ENCODE results near the gene SUN1. TPM values are rescaled to one million over a fixed set of nuclear protein-coding genes. Genes with fewer than 3 reads are reported as not detected.

Gene SUN1
- 10 to 100 TPM; 71.3 to 74.6 TPM for total RNA-seq

GRCh38 chr7:832167-832967 is at the start of gene SUN1:
SUN1 (plus strand) TSS chr7:832476; CDS start chr7:832525, 49 bp downstream.
- intact Hi-C loops (cut with DNase I, micrococcal nuclease): loop anchor here (1.0 to 5.0 kb wide), 7 partner anchors 12 to 470 kb away; partner anchors contain the start of gene GET4 (in 1 of the 2)
- Mint-ChIP-seq H3K36me3 (ENCODE audit: low read depth) (peaks cover 10% of the 10 kb centered on the region), H3K27ac (peak within 1 kb of the TSS; percentile 98), H3K27me3 (no peaks in the 10 kb centered on the region), H3K4me1 (peaks cover 61% of the 10 kb centered on the region), H3K9me3 (ENCODE audit: low read depth) (no peaks in the 10 kb centered on the region), H3K4me3 (peak within 1 kb of the TSS; percentile 63)
- CTCF ChIA-PET: interaction anchor here (0.6 to 3.0 kb wide), 8 partner anchors 13 to 78 kb away, joined by 3 to 15 read pairs (median 4); no protein-coding TSS in a partner anchor
- POLR2A ChIA-PET: interaction anchor here (0.8 to 1.5 kb wide), 4 partner anchors 11 to 43 kb away, joined by 3 to 12 read pairs (median 3); no protein-coding TSS in a partner anchor
- peak; percentile 72 for ATAC-seq
- peak; percentile 84 for DNase-seq

GRCh38 chr7:782718-783449 is 49.4 kb upstream of the SUN1 start:
- no peak overlapping the region for H3K27ac Mint-ChIP-seq
- intact Hi-C loops (cut with DNase I, micrococcal nuclease): no loop called here
- peaks cover 35% of the 10 kb centered on the region for H3K36me3 Mint-ChIP-seq (ENCODE audit: low read depth)
- no peaks in the 10 kb centered on the region for H3K9me3 Mint-ChIP-seq (ENCODE audit: low read depth)
- no peaks in the 10 kb centered on the region for H3K27me3 Mint-ChIP-seq
- DNase-seq (no peak), ATAC-seq (no peak)
- no peaks in the 10 kb centered on the region for H3K4me1 Mint-ChIP-seq
- H3K4me3 Mint-ChIP-seq: no peak overlapping the region
- CTCF ChIA-PET: interaction anchor here (1.3 kb wide), 1 partner anchor 461 kb away, joined by 3 read pairs; no protein-coding TSS in a partner anchor
- POLR2A ChIA-PET: no interaction called here

- ChIA-PET POLR2A (no interaction called here), CTCF (interaction anchor here (0.6 to 1.3 kb wide), 3 partner anchors 34 to 462 kb away, joined by 3 read pairs; no protein-coding TSS in a partner anchor)
- no peaks in the 10 kb centered on the region for H3K9me3 Mint-ChIP-seq (ENCODE audit: low read depth)
- H3K27ac Mint-ChIP-seq: no peak overlapping the region
- no peak overlapping the region for H3K4me3 Mint-ChIP-seq
- no peaks in the 10 kb centered on the region for H3K4me1 Mint-ChIP-seq
- intact Hi-C loops (cut with DNase I, micrococcal nuclease): no loop called here
- no peak for ATAC-seq
- no peaks in the 10 kb centered on the region for H3K27me3 Mint-ChIP-seq
- no peak for DNase-seq
- peaks cover 43% of the 10 kb centered on the region for H3K36me3 Mint-ChIP-seq (ENCODE audit: low read depth)
Observed at GRCh38 chr7:783556-784490, 48.5 kb upstream of the SUN1 start.

- peaks cover 50% of the 10 kb centered on the region for H3K36me3 Mint-ChIP-seq (ENCODE audit: low read depth)
- ATAC-seq (no peak), DNase-seq (no peak)
- no peak overlapping the region for H3K4me3 Mint-ChIP-seq
- intact Hi-C loops (cut with DNase I, micrococcal nuclease): no loop called here
- CTCF ChIA-PET: no interaction called here
- POLR2A ChIA-PET: no interaction called here
- H3K9me3 Mint-ChIP-seq (ENCODE audit: low read depth): no peaks in the 10 kb centered on the region
- H3K27me3 Mint-ChIP-seq: no peaks in the 10 kb centered on the region
- no peak overlapping the region for H3K27ac Mint-ChIP-seq
- H3K4me1 Mint-ChIP-seq: no peaks in the 10 kb centered on the region
Observed at GRCh38 chr7:784971-785370, 47.3 kb upstream of the SUN1 start.

GRCh38 chr7:785416-785815 is 46.9 kb upstream of the SUN1 start:
- intact Hi-C loops (cut with DNase I, micrococcal nuclease): no loop called here
- ATAC-seq: no peak
- H3K4me1 Mint-ChIP-seq: no peaks in the 10 kb centered on the region
- POLR2A ChIA-PET: no interaction called here
- no peak for DNase-seq
- H3K9me3 Mint-ChIP-seq (ENCODE audit: low read depth): no peaks in the 10 kb centered on the region
- H3K36me3 Mint-ChIP-seq (ENCODE audit: low read depth): peaks cover 50% of the 10 kb centered on the region
- no peaks in the 10 kb centered on the region for H3K27me3 Mint-ChIP-seq
- no peak overlapping the region for H3K4me3 Mint-ChIP-seq
- no peak overlapping the region for H3K27ac Mint-ChIP-seq
- CTCF ChIA-PET: interaction anchor here (1.3 kb wide), 1 partner anchor 88 kb away, joined by 7 read pairs; no protein-coding TSS in a partner anchor

GRCh38 chr7:786472-787255 is 45.6 kb upstream of the SUN1 start:
- Mint-ChIP-seq H3K4me3 (no peak overlapping the region), H3K27ac (no peak overlapping the region), H3K9me3 (ENCODE audit: low read depth) (no peaks in the 10 kb centered on the region), H3K27me3 (no peaks in the 10 kb centered on the region), H3K4me1 (no peaks in the 10 kb centered on the region), H3K36me3 (ENCODE audit: low read depth) (peaks cover 45% of the 10 kb centered on the region)
- CTCF ChIA-PET: interaction anchor here (0.7 to 2.1 kb wide), 5 partner anchors 24 to 88 kb away, joined by 3 to 9 read pairs (median 5); no protein-coding TSS in a partner anchor
- POLR2A ChIA-PET: no interaction called here
- DNase-seq: peak; percentile 84
- ATAC-seq: peak; percentile 91
- intact Hi-C loops (cut with DNase I, micrococcal nuclease): loop anchor here (1.0 to 2.0 kb wide), 4 partner anchors 30 to 168 kb away; partner anchors contain the start of genes ADAP1 (in 1 of the 2) and SUN1 (in 1 of the 2)

GRCh38 chr7:787332-788240 is 44.7 kb upstream of the SUN1 start:
- no peaks in the 10 kb centered on the region for H3K9me3 Mint-ChIP-seq (ENCODE audit: low read depth)
- no peak overlapping the region for H3K27ac Mint-ChIP-seq
- POLR2A ChIA-PET: no interaction called here
- ATAC-seq (no peak), DNase-seq (no peak)
- no peaks in the 10 kb centered on the region for H3K4me1 Mint-ChIP-seq
- H3K36me3 Mint-ChIP-seq (ENCODE audit: low read depth): peaks cover 38% of the 10 kb centered on the region
- H3K27me3 Mint-ChIP-seq: no peaks in the 10 kb centered on the region
- CTCF ChIA-PET: interaction anchor here (0.6 to 2.1 kb wide), 2 partner anchors 86 to 519 kb away, joined by 3 to 9 read pairs; no protein-coding TSS in a partner anchor
- intact Hi-C loops (cut with DNase I, micrococcal nuclease): loop anchor here in 1 of 2 experiments (2.0 kb wide), 1 partner anchor 167 kb away; the partner anchor contains the start of gene ADAP1
- H3K4me3 Mint-ChIP-seq: no peak overlapping the region

GRCh38 chr7:791519-791918 is 40.8 kb upstream of the SUN1 start:
- intact Hi-C loops (cut with DNase I, micrococcal nuclease): no loop called here
- DNase-seq: no peak
- ChIA-PET POLR2A (no interaction called here), CTCF (interaction anchor here (0.6 to 2.9 kb wide), 4 partner anchors 37 to 470 kb away, joined by 3 to 15 read pairs (median 3); no protein-coding TSS in a partner anchor)
- no peaks in the 10 kb centered on the region for H3K4me1 Mint-ChIP-seq
- H3K27ac Mint-ChIP-seq: no peak overlapping the region
- no peaks in the 10 kb centered on the region for H3K9me3 Mint-ChIP-seq (ENCODE audit: low read depth)
- peaks cover 20% of the 10 kb centered on the region for H3K36me3 Mint-ChIP-seq (ENCODE audit: low read depth)
- no peaks in the 10 kb centered on the region for H3K27me3 Mint-ChIP-seq
- no peak overlapping the region for H3K4me3 Mint-ChIP-seq
- ATAC-seq: no peak

GRCh38 chr7:794207-794606 is 38.1 kb upstream of the SUN1 start:
- Mint-ChIP-seq H3K9me3 (ENCODE audit: low read depth) (no peaks in the 10 kb centered on the region), H3K27me3 (no peaks in the 10 kb centered on the region), H3K36me3 (ENCODE audit: low read depth) (peaks cover 4% of the 10 kb centered on the region), H3K27ac (no peak overlapping the region), H3K4me1 (no peaks in the 10 kb centered on the region), H3K4me3 (no peak overlapping the region)
- DNase-seq (no peak), ATAC-seq (no peak)
- ChIA-PET CTCF (interaction anchor here (0.6 kb wide), 1 partner anchor 330 kb away, joined by 4 read pairs; no protein-coding TSS in a partner anchor), POLR2A (no interaction called here)
- intact Hi-C loops (cut with DNase I, micrococcal nuclease): no loop called here
